Nephron (organoid): ENCODE results near the gene SHMT2.

Experiments used
- H3K27ac Mint-ChIP-seq, 3 experiments: 2 replicates each; pipeline ENCODE4 v1.8.0; 2020; ENCODE audit warnings: mixed read lengths in 3 of 3, mild to moderate bottlenecking in 2 of 3, moderate library complexity in 1 of 3
- H3K27me3 Mint-ChIP-seq: 2 replicates; pipeline ENCODE4 v1.8.0; 2021; ENCODE audit warnings: low read depth, mild to moderate bottlenecking, moderate library complexity, mixed read lengths
- H3K36me3 Mint-ChIP-seq: 2 replicates; pipeline ENCODE4 v1.8.0; 2020; ENCODE audit warnings: low read depth, mixed read lengths
- H3K4me1 Mint-ChIP-seq: 2 replicates; pipeline ENCODE4 v1.8.0; 2020; ENCODE audit warnings: mixed read lengths
- H3K4me3 Mint-ChIP-seq, 3 experiments: 2 replicates each; pipeline ENCODE4 v1.8.0; 2020; ENCODE audit warnings: mild to moderate bottlenecking in 3 of 3, mixed read lengths in 3 of 3, moderate library complexity in 2 of 3
- H3K9me3 Mint-ChIP-seq: 2 replicates; pipeline ENCODE4 v1.8.0; 2020; ENCODE audit warnings: mixed read lengths
- CTCF ChIP-seq, 3 experiments: fragments of 200-600 bp; sonication (generic); IDR thresholded peaks; one replicate each; pipeline ENCODE4 v1.5.0; 2021; ENCODE audit warnings: antibody characterized with exemption in 3 of 3; ENCODE audit not compliant: unreplicated experiment in 3 of 3

The SHMT2 gene

GRCh38 chr12:57200497-57200896 is 29.0 kb upstream of the SHMT2 start:
- Mint-ChIP-seq H3K4me1 (peaks cover 6% of the 10 kb centered on the region), H3K27ac (no peak overlapping the region), H3K36me3 (peaks cover 53% of the 10 kb centered on the region), H3K27me3 (no peaks in the 10 kb centered on the region), H3K4me3 (no peak overlapping the region), H3K9me3 (no peaks in the 10 kb centered on the region)
- TF ChIP-seq CTCF (IDR thresholded peaks at IDR 0.05; ENCODE audit: unreplicated experiment in 3 of 3) = no peak

DNA sequence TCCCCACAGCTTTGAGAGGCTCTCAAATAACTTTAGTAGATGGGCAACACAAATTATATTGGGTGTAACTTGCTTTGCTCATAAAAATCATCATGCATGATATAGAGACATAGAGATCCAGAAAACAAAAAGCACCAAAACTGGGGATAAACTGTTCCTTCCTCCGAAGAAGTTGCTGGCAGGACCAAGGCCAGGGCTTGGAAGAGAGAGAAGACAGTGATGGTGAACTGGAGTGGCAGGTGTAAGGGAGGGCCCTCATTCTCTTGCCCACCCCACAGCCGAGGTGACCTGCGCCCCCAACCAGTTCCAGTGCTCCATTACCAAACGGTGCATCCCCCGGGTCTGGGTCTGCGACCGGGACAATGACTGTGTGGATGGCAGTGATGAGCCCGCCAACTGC is 28.3 kb upstream of the SHMT2 start:
- peaks cover 5% of the 10 kb centered on the region for H3K4me1 Mint-ChIP-seq

DNA sequence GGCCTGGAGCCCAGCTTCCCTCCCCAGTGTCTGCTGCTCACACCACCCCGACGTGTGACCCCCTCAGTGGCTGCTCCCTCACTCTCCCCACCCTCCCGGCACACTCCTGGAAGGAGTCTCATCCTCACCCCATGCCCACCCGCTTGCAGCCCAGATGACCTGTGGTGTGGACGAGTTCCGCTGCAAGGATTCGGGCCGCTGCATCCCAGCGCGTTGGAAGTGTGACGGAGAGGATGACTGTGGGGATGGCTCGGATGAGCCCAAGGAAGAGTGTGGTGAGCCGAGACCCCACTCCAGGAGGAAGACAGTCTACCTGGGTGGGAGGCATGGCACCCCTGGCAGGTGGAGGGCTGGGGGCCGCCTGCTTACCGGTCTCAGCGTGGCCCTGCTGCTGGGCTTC is 27.9 kb upstream of the SHMT2 start:
- Mint-ChIP-seq H3K27ac (no peak overlapping the region), H3K36me3 (peaks cover 54% of the 10 kb centered on the region), H3K27me3 (no peaks in the 10 kb centered on the region), H3K4me1 (peaks cover under 1% of the 10 kb centered on the region), H3K4me3 (no peak overlapping the region), H3K9me3 (no peaks in the 10 kb centered on the region)
- no peak for TF ChIP-seq CTCF (IDR thresholded peaks at IDR 0.05; ENCODE audit: unreplicated experiment in 3 of 3)

More for the DNA sequence above, 28.3 kb upstream of the SHMT2 start:
- no peak for TF ChIP-seq CTCF (IDR thresholded peaks at IDR 0.05; ENCODE audit: unreplicated experiment in 3 of 3)
- no peaks in the 10 kb centered on the region for H3K27me3 Mint-ChIP-seq
- H3K27ac Mint-ChIP-seq = peak overlapping the region in 1 of 3 experiments; percentile 33
- H3K36me3 Mint-ChIP-seq = peaks cover 54% of the 10 kb centered on the region
- no peaks in the 10 kb centered on the region for H3K9me3 Mint-ChIP-seq
- H3K4me3 Mint-ChIP-seq = no peak overlapping the region

DNA sequence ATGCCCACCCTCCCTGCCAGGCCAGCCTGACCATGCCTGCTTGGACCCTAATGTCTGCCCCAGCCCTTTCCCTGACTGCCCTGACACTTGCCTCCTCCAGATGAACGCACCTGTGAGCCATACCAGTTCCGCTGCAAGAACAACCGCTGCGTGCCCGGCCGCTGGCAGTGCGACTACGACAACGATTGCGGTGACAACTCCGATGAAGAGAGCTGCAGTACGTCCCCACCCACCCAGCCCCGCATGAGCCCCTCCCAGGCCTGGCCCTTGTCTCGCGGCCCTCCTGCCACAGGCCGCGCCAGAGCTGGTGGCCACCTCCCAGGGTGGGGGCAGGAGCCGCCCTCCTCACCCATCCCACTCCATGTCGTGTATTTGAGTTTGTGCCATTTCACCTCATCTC is 27.2 kb upstream of the SHMT2 start:
- H3K9me3 Mint-ChIP-seq = no peaks in the 10 kb centered on the region
- no peaks in the 10 kb centered on the region for H3K4me1 Mint-ChIP-seq
- peaks cover 52% of the 10 kb centered on the region for H3K36me3 Mint-ChIP-seq
- H3K27ac Mint-ChIP-seq = no peak overlapping the region
- H3K27me3 Mint-ChIP-seq = no peaks in the 10 kb centered on the region
- no peak for TF ChIP-seq CTCF (IDR thresholded peaks at IDR 0.05; ENCODE audit: unreplicated experiment in 3 of 3)
- H3K4me3 Mint-ChIP-seq = no peak overlapping the region

DNA sequence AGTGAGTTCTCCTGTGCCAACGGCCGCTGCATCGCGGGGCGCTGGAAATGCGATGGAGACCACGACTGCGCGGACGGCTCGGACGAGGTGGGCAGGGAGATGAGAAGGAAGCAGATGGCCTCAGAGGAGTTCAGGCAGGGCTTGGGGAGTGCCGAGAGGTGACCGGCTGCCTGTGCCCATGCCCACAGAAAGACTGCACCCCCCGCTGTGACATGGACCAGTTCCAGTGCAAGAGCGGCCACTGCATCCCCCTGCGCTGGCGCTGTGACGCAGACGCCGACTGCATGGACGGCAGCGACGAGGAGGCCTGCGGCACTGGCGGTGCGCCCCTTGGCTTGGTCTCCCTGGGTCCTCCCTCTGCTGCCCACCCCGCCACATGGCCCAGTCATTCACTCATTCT is 26.3 kb upstream of the SHMT2 start:
- no peak overlapping the region for H3K27ac Mint-ChIP-seq
- H3K27me3 Mint-ChIP-seq = no peaks in the 10 kb centered on the region
- no peaks in the 10 kb centered on the region for H3K9me3 Mint-ChIP-seq
- H3K4me1 Mint-ChIP-seq = no peaks in the 10 kb centered on the region
- peaks cover 47% of the 10 kb centered on the region for H3K36me3 Mint-ChIP-seq
- TF ChIP-seq CTCF (IDR thresholded peaks at IDR 0.05; ENCODE audit: unreplicated experiment in 3 of 3) = no peak
- no peak overlapping the region for H3K4me3 Mint-ChIP-seq

GRCh38 chr12:57203791-57204190 is 25.7 kb upstream of the SHMT2 start:
- Mint-ChIP-seq H3K9me3 (no peaks in the 10 kb centered on the region), H3K27me3 (no peaks in the 10 kb centered on the region), H3K4me3 (no peak overlapping the region), H3K27ac (no peak overlapping the region), H3K4me1 (no peaks in the 10 kb centered on the region), H3K36me3 (peaks cover 43% of the 10 kb centered on the region)
- TF ChIP-seq CTCF (IDR thresholded peaks at IDR 0.05; ENCODE audit: unreplicated experiment in 3 of 3) = no peak
